Measurements from ENCODE around the gene CETP.

DNA sequence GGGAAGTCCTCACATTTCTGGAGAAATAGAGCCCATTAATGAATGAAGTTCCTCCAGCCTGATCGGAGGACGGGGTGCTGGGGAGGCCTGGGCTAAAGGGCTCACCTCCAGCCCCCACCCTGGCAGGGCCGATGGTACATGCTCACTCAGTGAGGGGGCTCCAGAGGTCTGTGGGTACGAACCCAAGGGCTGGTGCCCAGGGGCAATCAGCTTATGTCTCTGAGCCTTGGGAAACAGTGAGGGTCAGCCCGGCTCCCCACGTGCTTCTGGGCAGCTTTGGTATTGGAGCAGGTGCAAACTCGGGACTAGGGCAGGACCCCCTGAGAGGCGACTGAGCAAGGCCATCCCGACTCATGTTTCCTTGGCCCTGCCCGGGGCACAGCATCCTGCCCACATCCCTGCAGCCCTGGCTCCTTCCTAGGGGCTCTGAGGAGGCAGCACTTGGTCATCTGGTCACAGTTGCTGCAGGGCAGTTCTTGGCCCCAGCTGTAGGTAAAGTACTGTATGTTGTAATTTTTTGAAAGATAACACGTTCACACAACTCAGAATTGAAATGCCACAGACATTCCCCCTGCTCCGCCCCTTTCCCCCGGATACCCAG is 969 bp upstream of the CETP start:
- TF ChIP-seq POLR2A (IDR thresholded peaks at IDR 0.05): no peak
- no peak for TF ChIP-seq EP300 (IDR thresholded peaks at IDR 0.05)
- TF ChIP-seq, protein P1, sequence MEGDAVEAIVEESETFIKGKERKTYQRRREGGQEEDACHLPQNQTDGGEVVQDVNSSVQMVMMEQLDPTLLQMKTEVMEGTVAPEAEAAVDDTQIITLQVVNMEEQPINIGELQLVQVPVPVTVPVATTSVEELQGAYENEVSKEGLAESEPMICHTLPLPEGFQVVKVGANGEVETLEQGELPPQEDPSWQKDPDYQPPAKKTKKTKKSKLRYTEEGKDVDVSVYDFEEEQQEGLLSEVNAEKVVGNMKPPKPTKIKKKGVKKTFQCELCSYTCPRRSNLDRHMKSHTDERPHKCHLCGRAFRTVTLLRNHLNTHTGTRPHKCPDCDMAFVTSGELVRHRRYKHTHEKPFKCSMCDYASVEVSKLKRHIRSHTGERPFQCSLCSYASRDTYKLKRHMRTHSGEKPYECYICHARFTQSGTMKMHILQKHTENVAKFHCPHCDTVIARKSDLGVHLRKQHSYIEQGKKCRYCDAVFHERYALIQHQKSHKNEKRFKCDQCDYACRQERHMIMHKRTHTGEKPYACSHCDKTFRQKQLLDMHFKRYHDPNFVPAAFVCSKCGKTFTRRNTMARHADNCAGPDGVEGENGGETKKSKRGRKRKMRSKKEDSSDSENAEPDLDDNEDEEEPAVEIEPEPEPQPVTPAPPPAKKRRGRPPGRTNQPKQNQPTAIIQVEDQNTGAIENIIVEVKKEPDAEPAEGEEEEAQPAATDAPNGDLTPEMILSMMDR (IDR thresholded peaks at IDR 0.05): no peak

All from sigmoid colon (tissue), 4 donors.